CD4-positive, alpha-beta T cell treated with Interferon alpha-2 for 1 hour (primary cell): ENCODE measurements around the gene VPS13C.

Experiments
- DNase-seq, 2 donors: peaks; one replicate each; pipeline ENCODE4 v3.0.0-alpha.2; 2020 to 2022

Gene VPS13C

DNA sequence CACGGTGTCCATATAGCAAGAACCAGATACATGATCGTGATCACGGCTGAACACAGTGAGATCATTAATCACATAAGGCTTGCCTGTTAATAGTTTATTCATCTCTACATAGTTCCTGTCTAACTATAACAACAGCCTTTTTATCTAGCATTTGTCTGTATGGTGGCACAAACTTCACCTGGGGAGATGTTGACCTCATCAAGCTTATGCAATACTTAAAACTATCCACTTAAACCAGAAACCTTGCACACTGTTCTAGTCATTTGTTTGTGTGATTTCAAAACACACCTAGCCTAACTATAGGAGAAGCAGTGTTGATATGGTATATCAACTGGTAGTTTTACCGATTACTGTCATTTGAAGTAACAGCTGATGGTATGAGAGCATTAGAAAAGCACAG lies 124.8 kb downstream of the VPS13C start:
- no peak for DNase-seq

DNA sequence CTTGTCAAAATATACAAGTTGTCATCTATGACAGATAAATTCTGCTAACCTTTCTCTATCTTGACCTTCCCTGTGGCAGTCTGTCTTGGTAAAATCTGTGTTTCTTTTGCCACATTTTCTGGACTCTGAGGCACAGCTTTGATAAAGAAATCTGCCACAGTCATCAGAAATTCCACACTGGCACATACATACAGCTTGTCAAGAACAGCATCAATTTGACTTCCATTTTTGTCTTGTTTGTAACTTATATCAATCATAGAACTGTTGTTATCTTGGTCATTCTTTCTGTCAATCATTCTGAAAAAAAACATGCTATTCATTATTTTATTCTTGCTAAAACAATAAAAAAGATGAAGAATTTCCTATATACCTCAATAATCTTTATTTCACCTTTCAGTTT lies 130.8 kb downstream of the VPS13C start:
- no peak for DNase-seq

DNA sequence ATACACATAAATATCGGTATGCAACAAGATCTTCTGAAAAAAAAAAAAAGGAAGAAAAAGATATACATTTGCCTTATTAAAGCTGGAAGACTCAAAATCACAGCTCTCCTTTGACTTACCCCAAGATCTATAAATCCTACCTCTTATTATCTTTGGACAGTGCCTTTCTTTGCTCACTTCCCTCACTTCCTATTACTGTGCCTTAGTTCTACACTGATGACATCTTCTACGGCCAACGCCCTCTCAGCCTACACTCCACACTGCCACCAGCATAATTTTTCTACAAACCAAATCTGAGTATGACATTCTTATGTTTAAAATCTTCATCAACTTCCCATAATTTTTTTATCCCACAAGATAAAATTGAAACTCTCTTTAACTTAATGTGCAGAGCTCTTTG lies 137.1 kb downstream of the VPS13C start:
- DNase-seq, result no peak

DNA sequence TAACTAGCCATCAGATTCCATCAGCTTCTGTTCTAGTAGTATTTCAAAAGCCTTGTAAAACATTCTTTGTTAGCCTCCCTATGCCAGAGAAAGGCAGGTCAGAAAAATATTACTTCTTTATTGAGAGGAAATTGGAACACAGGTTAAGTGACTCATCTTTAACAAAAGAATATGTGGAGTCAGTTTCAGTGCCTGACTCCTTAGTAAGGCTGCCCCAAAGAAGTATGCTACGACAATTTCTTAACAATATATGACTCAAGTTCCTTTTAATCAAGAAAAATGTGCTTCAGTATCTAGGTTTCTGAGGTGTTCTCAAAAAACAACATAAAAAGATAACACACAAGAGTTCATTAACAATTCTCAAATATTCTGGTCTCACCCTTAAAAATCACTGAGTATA lies 139.2 kb downstream of the VPS13C start:
- DNase-seq, result no peak

DNA sequence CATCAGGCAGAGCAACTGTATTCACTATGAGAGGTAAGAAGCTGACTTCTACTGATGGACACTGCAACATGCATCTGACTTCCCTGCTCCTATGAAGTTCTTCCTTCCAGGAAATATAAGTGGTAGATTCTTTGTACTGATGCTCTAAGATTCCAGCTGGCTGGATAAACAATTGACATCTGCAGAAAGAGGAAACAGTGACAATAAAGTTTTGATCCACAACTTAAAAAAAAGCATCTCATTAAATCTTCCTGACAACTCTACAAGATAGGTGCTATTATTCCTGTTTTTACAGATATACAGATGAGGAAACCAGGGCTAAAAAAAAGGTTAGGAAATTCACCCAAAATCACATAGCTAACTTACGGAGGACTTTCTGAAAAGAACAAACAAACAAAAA lies 142.8 kb downstream of the VPS13C start:
- no peak for DNase-seq

DNA sequence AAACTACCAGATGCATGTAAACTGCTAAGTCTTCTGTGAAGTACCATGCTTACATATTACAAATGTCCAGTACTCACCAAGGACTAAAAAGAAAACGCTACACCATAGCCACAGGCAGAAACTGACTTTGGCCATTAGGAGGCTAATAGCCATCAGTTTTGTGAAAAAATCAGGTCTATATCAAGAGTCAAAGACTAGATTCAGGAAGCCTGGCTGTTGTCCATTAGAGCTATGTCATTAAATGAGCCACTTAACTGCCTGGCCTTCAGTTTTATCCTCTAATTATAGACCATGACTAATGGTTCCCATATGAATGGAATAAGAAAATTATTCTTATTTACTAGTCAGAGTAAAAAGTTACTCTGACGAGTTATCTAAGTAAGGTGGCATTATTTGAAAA lies 144.1 kb downstream of the VPS13C start:
- DNase-seq, result no peak

DNA sequence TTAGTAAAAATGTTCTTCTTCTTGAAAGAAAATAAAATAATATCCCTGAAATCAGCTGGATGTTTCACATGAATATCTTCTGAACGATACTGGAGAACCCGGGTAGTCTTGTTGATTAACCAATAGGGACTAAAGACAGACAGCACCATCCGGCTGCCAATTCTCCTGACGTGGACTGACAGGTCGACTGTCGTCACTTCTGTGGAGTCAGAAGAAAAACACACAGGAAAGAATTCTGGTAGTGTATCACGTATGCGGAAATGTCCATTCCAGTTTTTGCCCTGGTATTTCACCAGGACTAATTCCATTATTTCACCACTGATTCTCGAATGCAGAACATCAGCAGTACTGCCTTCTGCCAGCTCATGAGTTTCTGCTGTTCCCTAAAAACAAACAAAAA lies 144.6 kb downstream of the VPS13C start:
- no peak for DNase-seq

DNA sequence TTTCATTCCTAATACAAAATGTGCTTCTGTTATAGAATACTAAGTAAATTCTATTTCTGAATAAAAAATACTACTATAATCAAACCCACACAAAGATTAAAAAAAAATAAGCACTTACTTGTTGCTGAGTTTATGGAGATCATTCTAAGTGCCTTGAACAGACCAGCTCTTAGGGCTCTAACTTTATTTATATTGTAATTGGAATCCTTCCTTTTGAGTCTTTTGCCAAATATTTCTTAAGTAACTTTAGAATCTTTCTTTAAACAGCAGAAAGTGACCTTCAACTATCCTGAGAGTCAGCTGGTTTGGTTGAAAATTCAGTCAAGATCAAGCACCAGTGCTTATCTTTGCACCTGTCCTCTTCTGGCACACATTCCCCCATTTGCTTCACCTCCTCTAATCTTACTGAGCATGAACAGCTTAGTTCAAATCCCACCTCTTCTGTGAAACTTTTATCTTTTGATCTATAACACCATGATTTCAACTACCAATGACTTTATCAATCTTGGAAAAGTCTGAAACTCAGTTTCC lies 149.3 kb downstream of the VPS13C start:
- DNase-seq, result no peak

DNA sequence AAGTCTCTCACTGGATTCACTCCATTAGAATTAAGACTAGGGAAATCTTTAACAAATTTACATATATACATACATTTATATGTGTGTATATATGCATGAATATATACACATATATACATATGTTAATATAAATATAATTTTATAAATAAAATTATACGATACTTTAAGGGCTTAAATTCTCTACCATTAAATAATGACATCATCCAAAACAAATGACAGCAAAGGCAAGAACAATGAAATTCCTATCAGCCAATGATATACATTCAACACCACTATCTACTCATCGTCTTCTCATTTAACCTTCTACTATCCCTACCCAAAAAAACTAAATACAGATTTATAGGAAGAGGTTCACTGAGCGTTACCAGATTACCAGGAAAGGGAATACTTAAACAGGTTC lies 152.0 kb downstream of the VPS13C start:
- DNase-seq, result no peak

DNA sequence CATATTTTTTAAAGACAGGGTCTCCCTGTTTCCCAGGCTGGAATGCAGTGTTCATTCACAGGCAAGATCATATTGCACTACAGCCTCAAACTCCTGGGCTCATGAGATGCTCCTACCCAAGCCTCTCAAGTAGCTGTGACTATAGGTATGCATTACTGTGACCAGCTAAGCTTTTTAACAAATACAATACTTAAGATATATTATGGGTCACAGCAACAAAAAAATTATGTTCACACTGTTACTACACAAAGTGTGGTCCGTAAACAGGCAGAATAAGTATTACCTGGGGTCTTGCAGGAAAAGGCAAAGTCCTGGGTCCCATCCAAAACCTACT lies 152.5 kb downstream of the VPS13C start:
- no peak for DNase-seq

DNA sequence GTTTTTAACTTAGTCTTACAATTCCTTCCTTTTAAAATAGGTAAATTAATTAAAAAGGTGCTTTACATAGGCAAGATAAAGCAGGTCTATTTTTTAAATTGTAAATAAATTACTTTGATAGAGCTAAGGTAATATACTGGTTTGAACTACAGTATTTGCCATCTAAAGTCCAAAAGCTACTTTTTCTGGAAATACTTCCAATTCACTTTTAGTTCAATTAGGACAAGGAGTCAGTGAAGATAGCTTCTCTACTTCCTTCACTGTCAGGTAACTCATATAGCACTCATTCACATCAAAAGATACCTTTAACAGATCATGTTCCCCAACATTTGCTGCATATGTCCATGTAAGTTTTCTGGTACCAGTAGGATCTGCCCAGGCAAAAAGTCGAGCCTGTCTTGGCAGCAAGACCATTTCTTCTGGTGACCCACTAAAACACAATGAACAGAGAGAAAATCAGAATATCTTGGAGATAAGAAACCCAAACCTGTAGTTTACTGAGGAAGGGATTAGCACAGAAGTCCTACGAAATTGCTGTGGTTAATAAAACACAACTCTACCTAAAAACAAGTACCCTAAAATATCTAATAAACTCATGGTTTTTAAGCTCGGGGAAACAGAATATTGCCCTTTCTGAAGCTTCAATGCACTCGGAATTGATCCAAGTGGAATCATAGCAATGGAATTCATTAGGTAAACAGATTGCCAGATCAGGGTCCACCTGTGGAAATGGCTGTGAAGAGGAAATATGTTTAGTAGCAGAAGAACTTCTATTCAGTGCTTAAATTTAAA lies 153.1 kb downstream of the VPS13C start:
- DNase-seq, result no peak

DNA sequence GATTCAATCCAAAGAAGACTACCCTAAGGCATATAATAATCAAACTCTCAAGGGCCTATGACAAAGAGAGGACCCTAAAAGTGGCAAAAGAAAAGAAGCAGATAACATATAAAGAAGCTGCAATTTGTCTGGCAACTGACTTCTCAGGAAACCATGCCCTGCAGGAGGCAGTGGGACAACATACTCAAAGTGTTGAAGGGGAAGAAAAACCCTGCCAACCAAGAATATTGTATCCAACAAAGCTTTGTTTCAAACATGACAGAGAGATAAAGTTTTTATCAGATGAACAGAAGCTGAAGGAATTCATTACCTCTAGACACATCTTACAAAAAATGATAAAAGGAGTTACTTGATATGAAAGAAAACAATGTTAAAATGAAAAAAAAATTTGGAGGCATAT lies 167.1 kb downstream of the VPS13C start:
- no peak for DNase-seq

DNA sequence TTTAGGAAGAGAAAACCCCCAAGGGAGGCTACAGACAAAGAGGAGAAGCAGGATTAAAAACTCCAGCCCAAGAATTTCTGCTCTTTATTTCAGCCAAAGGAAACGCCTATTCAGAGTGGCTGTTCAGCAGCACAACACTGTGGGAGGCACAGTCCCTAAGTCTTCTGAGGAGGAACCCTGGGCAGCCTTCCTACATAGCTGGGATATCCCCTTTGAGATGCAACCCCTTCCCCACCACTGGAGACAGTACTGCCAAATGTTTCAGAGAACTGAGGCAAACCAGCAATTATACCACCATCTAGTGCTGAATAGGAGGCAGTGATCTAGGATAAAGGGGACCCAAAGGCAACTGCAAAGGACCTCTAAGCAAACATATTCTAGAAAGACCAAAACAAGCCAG lies 168.1 kb downstream of the VPS13C start:
- no peak for DNase-seq

DNA sequence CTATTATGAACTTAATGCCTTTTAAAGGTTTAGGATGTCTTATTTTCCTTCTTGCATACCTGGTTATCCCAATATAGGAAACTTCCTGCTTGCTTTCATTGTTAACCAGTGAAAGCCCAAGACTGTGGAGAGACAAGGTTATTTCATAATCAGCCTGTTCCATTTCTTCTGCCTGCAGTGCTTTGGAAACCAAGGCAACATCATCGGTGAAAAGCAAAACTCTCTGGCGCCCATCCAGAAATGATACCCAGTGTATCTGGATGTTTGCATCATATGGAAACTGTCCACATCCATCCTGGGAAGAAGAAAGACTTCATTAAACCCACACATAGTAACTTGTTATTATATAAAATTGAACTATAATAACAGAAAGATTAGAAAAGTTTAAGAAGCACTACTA lies 170.1 kb downstream of the VPS13C start:
- DNase-seq, result no peak

DNA sequence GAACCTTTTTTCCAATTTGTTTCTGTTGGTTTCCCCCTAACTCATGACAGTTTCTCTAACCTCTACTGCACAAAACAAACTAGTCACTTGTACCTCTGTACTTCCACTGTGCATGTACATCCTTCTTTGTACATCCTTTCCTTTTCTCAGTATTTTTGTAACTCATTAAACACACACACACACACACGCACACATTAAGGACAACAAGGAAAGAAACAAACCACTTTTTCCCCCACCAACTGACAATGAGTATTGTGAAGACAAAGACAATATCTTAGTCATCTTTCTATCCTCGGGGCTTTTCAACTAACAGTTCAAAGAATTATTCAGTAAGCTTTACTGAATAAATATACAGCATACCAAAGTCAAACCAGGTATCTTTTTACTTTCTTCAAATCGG lies 170.5 kb downstream of the VPS13C start:
- no peak for DNase-seq

DNA sequence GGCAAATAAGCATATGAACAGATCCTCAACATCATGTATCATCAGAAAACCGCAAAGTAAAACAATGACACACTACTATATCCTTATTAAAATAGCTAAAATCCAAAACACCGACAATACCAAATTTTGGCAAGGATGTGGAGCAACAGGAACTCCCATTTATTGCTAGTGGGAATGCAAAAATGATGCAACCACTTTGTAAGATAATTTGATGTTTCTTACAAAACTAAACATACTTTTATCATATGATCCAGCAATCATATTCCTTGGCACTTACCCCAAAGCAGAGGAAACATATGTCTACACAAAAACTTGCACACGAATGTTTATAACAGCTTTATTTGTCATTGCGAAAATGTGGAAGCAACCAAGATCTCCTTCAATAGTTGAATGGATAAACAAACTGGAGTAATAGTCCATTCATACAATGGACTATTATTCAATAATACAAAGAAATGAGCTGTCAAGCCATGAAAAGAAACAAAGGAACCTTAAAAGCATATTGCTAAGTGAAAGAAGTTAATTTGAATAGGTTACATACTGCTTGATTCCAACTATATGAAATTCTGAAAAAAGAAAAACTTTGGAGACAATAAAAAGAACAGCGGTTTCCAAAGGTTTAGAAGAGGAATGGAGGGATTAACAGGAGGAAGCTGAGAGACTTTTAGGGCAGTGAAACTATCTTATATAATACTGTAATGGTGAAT lies 172.0 kb downstream of the VPS13C start:
- no peak for DNase-seq

DNA sequence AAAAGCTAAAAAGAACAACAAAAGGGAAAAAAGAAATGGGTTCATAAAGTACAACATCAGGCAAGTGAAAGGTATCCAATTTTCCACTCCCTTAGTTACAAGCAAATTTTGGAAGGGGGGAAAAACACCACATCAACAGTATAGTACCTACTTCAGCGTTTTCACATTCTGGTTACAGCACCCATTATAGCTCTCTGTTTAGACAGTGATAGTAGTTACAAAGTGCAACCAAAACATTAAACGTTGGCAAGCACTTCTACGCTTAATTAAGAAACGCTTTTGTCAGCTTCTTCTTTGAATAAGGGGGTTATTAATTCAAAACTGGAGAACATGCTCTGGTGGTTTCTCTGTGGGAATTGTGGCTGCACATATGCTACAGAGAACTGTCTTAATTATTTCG lies 180.2 kb downstream of the VPS13C start:
- DNase-seq, result no peak

DNA sequence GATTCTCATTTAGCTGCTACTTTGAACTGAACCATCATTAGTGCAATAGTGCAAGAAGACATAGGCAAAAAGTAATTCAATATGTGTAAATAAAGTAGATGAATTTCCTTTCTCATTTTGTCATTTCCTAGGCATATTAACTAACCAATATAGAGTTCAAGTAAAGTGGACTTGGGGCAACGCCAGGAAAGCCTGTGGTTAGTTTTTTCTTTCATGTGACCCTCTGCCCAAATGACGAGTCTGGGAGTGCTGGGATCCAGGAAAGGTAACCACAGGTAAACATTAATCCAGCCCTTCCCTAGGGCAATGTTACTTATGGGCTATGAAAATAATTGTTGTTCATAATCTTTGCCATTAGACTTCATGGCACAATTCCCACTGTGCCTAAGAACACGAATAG lies 181.0 kb downstream of the VPS13C start:
- DNase-seq, result no peak

DNA sequence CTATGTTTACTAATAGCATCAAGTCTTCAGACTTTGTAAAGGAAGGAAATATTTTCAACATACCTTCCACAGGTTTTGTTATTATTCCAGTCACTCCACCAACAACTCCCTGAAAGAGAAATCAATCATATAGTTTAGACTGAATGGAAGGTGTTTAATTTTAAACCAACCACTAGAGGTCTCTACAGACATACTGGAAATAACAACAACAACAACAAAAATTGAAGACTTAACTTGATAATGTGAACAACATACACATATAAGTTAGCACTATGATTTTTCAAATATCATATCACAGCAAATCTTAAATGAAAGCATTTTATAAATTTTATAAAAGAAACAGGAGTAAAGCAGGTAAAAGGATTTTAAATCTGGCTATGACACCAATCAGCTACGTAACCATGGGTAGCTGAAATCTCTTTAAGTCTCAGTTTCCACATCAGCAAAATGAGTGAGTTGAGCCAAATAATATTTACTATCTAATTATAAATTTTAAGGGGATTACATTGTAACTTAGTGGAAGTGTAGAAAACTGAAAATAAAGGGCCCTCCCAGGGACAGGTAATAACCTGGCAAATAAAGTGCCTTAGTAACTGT lies 188.2 kb downstream of the VPS13C start:
- DNase-seq, result peak in 1 of 2 donors; percentile 30

DNA sequence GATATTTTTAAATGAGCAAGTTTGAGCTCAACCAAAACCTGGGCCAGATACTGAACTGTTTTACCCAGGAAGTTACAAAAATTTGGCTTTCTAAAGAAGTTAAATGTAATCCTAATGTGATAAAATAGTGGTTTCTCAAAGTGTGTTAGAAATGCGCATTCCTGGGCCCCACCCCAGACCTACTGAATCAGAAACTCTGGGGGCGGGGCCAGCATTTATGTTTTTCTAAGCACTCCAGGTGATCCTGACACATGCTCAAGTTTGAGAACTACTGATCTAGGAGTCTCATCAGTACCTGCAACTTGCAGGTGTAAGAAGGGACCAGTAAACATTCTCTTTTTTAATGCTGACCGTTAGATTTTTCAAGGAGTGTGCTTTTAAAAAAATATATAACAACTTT lies 190.6 kb downstream of the VPS13C start:
- no peak for DNase-seq

DNA sequence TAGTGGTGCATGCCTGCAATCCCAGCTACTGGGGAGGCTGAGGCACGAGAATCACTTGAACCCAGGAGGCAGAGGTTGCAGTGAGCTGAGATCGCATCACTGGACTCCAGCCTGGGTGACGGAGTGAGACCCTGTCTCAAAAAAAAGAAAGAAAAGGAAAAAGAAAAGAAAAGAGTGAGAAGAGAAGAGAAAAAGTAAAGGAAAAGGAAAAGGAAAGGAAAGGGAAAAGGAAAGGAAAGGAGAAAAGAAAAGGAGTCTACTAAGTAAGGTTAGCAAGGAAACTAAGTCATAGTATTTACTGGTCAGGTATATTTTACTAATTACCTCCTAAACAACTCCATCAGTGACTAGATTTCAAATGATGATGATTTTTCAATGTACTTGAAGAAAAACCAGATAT lies 198.3 kb downstream of the VPS13C start:
- DNase-seq, result no peak

DNA sequence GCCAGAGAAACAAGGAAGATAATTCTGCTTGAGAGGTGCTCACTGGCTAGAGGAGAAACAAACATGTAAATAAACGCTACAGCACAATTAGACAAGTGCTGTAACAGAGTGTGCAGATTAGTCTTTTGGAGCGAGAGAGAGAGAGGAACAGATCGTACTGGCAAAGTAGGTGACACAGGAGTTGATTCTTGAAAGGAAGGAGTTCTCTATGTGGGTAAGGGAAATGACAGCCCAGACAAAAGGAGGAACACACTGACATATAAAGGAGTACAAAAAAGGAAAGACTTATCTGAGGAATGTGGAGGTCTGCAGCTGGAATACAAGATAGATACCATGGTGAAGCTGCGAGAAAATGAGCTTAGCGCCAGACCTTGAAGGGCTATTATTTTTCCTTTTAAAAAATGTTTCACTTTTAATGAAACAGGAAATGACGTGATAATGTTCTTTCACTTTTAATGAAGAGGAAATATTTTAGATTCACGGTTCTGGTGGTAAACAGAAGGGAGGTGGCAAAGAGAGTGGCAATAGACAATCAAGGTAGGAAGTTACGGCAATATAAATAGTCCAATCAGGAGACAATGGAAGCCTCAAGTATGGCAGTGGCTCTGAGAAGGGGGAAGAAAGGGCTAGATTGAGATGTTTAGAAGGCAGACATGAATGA lies 202.9 kb downstream of the VPS13C start:
- DNase-seq, result peak; percentile 11 to 75

DNA sequence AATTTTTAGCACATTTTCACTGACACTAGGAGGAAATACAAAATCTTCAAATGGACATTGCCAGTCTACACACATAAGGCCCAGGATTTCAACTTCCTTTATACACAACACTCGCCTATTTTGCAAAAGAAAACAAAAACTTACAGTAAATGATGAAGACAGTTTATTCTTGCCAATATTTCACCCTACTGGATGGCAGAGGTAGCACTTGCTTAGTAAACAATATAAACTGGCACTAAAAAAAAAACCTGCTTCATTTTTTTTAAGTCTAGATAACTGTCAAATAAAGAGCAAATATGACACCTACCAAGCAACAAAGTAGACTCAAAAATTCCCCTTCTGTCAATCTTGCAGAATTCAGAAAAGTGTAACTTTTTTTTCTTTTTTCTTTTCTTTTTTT lies 204.0 kb downstream of the VPS13C start:
- peak in 1 of 2 donors; percentile 29 for DNase-seq

DNA sequence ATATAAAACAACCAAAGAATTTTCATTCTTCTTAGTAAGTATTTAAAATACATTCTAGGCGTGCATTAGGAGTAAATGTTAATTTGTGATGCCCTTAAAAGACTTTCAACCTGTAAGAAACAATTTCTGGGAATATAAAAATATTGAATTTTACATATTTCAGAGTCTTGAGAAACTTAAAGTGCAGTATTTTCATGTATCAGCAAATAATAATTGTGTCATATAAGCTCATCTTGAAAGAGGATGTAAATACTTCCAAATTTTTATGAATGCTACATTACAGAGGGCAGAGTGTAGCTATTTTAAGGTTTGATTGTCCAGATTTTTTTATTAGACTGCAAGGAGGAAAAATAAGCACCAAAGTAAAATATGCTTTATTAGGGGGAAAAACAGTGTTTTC lies 207.1 kb downstream of the VPS13C start:
- DNase-seq, result no peak
